Measurements from ENCODE around the gene DNAJB8. TPM values are rescaled to one million over a fixed set of nuclear protein-coding genes. Genes with fewer than 3 reads are reported as not detected.

DNAJB8 gene
- total and polyA plus RNA-seq, 2 experiments from 2014 or later = not detected

DNA sequence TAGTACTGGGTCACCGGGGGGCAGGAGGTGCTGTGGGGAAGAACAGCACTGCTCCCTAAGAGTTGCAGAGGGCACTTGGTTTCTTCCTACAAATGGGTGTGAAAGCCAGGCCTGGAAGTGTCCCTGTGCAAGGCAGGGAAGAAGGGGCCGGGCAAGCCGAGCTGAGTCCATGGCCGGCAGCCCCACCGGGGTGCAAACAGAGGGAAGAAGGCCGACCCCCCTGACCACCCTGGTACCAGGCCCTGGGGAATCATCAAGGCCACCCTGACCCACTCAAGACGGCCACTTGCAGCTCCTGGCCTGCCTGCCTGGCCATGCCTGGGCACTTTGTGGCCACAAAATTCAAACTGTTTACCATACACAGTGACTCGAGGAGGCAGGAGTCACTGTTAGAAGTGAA lies 8.7 kb upstream of the DNAJB8 start:
- H3K27me3 ChIP-seq = peaks cover 39% of the 10 kb centered on the region
- WGBS (ENCODE audit: low lambda C conversion rate, missing lambda C conversion rate) = 77% methylated on average over 8 of the region's 8 CpGs
- no peak for DNase-seq (ENCODE audit: low spot score)
- no peaks in the 10 kb centered on the region for H3K9me2 ChIP-seq (replicated peaks; ENCODE audit: insufficient read depth)
- no peaks in the 10 kb centered on the region for H4K20me1 ChIP-seq (ENCODE audit: insufficient read depth, poor library complexity, severe bottlenecking)
- H3K9me3 ChIP-seq (ENCODE audit: low read depth) = no peaks in the 10 kb centered on the region
- no peak for TF ChIP-seq EZH2 (IDR thresholded peaks at IDR 0.05; ENCODE audit: borderline replicate concordance)
- TF ChIP-seq, protein P1, sequence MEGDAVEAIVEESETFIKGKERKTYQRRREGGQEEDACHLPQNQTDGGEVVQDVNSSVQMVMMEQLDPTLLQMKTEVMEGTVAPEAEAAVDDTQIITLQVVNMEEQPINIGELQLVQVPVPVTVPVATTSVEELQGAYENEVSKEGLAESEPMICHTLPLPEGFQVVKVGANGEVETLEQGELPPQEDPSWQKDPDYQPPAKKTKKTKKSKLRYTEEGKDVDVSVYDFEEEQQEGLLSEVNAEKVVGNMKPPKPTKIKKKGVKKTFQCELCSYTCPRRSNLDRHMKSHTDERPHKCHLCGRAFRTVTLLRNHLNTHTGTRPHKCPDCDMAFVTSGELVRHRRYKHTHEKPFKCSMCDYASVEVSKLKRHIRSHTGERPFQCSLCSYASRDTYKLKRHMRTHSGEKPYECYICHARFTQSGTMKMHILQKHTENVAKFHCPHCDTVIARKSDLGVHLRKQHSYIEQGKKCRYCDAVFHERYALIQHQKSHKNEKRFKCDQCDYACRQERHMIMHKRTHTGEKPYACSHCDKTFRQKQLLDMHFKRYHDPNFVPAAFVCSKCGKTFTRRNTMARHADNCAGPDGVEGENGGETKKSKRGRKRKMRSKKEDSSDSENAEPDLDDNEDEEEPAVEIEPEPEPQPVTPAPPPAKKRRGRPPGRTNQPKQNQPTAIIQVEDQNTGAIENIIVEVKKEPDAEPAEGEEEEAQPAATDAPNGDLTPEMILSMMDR (IDR thresholded peaks at IDR 0.05; ENCODE audit: poor library complexity) = no peak
- no peak for TF ChIP-seq EZH2phosphoT487 (IDR thresholded peaks at IDR 0.05; ENCODE audit: low read depth, severe bottlenecking, unreplicated experiment)
- no peak overlapping the region for H3K4me2 ChIP-seq
- H3K27ac ChIP-seq = no peak overlapping the region
- H3K36me3 ChIP-seq (replicated peaks; ENCODE audit: insufficient read depth, low read depth) = no peaks in the 10 kb centered on the region
- H3K79me2 ChIP-seq = no peaks in the 10 kb centered on the region
- no peak overlapping the region for H3K4me3 ChIP-seq
- H3K4me1 ChIP-seq (ENCODE audit: insufficient read depth) = no peaks in the 10 kb centered on the region
- no peak overlapping the region for H2AFZ ChIP-seq

DNA sequence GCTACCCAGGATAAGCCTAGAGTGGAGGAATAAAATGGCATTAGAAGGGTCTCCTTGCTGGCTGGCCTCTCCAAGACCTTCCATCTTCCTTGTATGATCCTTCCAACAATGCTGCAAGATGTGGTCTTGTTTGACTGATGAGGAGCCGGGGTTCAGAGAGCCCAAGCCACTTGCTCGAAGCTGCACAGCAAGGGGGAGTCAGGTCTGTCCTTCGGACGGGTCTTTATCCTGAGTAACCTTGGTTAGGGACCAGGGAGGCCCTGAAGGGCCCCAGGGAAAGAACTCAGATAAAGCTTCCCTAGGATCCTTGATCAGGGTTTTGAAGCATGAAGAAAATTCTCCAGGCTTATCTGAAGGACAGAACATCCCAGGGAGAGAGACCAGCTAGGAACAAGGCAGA lies 7.0 kb upstream of the DNAJB8 start:
- TF ChIP-seq EZH2 (IDR thresholded peaks at IDR 0.05; ENCODE audit: borderline replicate concordance) (no peak), EZH2phosphoT487 (IDR thresholded peaks at IDR 0.05; ENCODE audit: low read depth, severe bottlenecking, unreplicated experiment) (no peak)
- TF ChIP-seq, protein P1 (IDR thresholded peaks at IDR 0.05; ENCODE audit: poor library complexity) = no peak
- no peaks in the 10 kb centered on the region for H3K36me3 ChIP-seq (replicated peaks; ENCODE audit: insufficient read depth, low read depth)
- no peaks in the 10 kb centered on the region for H3K4me1 ChIP-seq (ENCODE audit: insufficient read depth)
- no peaks in the 10 kb centered on the region for H3K9me3 ChIP-seq (ENCODE audit: low read depth)
- no peak overlapping the region for H3K4me3 ChIP-seq
- WGBS (ENCODE audit: low lambda C conversion rate, missing lambda C conversion rate) = 53% methylated on average over 3 of the region's 4 CpGs
- DNase-seq (ENCODE audit: low spot score) = no peak
- H3K9me2 ChIP-seq (replicated peaks; ENCODE audit: insufficient read depth) = no peaks in the 10 kb centered on the region
- H3K4me2 ChIP-seq = no peak overlapping the region
- H4K20me1 ChIP-seq (ENCODE audit: insufficient read depth, poor library complexity, severe bottlenecking) = no peaks in the 10 kb centered on the region
- no peaks in the 10 kb centered on the region for H3K79me2 ChIP-seq
- no peak overlapping the region for H3K27ac ChIP-seq
- H2AFZ ChIP-seq = no peak overlapping the region
- peaks cover 34% of the 10 kb centered on the region for H3K27me3 ChIP-seq

DNA sequence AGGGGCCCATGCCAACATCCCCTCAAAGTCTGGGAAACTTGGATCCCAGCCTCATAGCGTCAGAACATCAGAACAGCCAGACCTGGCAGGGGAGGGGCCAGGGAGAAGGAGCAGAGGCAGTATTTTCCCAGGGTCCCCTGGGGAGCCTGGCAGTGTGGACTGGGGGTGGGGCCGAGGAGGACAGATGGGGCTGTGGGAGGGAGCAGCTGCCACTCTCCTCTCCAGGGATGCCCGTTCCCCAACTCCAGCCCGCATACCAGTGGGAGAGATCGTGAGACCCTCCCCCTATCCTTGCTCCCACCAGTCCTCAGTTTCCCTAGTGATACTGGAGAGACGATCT lies 6.5 kb upstream of the DNAJB8 start:
- no peaks in the 10 kb centered on the region for H3K9me2 ChIP-seq (replicated peaks; ENCODE audit: insufficient read depth)
- WGBS (ENCODE audit: low lambda C conversion rate, missing lambda C conversion rate) = 45% methylated on average over 6 of the region's 6 CpGs
- H3K4me3 ChIP-seq = no peak overlapping the region
- H2AFZ ChIP-seq = no peak overlapping the region
- H4K20me1 ChIP-seq (ENCODE audit: insufficient read depth, poor library complexity, severe bottlenecking) = no peaks in the 10 kb centered on the region
- no peak overlapping the region for H3K4me2 ChIP-seq
- no peaks in the 10 kb centered on the region for H3K79me2 ChIP-seq
- H3K4me1 ChIP-seq (ENCODE audit: insufficient read depth) = no peaks in the 10 kb centered on the region
- no peaks in the 10 kb centered on the region for H3K9me3 ChIP-seq (ENCODE audit: low read depth)
- TF ChIP-seq, protein P1 (IDR thresholded peaks at IDR 0.05; ENCODE audit: poor library complexity) = no peak
- TF ChIP-seq EZH2 (IDR thresholded peaks at IDR 0.05; ENCODE audit: borderline replicate concordance) (no peak), EZH2phosphoT487 (IDR thresholded peaks at IDR 0.05; ENCODE audit: low read depth, severe bottlenecking, unreplicated experiment) (no peak)
- peaks cover 34% of the 10 kb centered on the region for H3K27me3 ChIP-seq
- no peaks in the 10 kb centered on the region for H3K36me3 ChIP-seq (replicated peaks; ENCODE audit: insufficient read depth, low read depth)
- no peak overlapping the region for H3K27ac ChIP-seq
- DNase-seq (ENCODE audit: low spot score) = no peak

All from hepatocyte (in vitro differentiated cells).